ENCODE data around the gene FBXW12. TPM values are rescaled to one million over a fixed set of nuclear protein-coding genes. Genes with fewer than 3 reads are reported as not detected.
A peak's percentile ranks its signal among the peaks of the same experiment; 100 is the strongest.
"Not testable (repeated sequence)": the region's sequence is repeated elsewhere in the genome, so short reads cannot be mapped to it uniquely, and the experiment has no call there.

FBXW12 gene
- total RNA-seq, 2 donors from 2014 or later, result not detected

DNA sequence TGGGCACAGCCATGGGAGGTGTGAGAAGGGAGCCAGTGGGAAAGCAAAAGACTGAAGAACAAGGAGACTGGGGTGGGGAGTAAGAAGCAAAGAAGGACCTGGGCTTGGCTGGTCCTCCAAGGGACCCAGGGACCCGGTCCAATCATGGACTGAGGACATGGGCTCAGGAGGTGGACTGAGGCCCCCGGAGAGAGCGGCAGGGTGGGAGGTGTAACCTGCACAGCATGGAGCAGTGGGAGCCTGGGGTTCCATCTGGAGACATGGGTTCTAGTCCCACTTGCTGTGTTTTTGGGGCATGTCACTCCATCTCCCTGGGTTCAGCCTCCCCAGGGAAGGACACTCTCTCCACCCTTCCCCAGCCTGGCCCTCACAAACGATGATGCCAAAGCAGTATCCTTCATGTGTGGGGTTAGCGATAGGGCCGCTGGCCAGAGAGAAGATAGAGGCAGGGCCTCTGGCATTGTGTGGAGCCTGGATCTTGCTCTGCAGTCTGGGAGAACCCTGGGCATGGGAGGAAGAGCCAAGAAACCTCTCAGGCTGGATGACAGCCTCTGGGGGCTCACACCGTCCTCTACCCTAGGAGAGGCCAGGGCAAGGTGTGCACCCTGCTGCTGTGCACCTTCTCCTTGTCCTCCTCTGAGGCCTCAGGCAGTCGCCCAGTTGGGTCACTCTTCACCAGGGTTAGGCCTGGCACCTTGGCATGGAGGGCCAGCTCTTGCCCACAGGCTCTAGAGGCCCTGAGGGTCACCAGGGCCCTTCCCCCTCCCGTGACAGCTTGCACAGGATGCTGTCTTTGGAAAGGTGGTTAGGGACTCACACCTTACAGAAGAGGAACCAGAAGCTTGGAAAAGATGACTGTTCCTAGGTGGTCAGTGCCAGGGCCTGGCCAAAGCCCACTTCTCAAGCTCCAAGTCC, 26.0 kb downstream of the FBXW12 start:
- Mint-ChIP-seq H3K27me3 (ENCODE audit: low read depth) (no peaks in the 10 kb centered on the region), H3K4me3 (no peak overlapping the region), H3K4me1 (ENCODE audit: low read depth) (peaks cover 7% of the 10 kb centered on the region), H3K36me3 (ENCODE audit: insufficient read depth in 2 of 2) (peaks cover 0 to 3% of the 10 kb centered on the region in 2 donors), H3K27ac (no peak overlapping the region), H3K9me3 (no peaks in the 10 kb centered on the region)
- ATAC-seq (replicated peaks in 1 of 2) (no peak), DNase-seq (no peak)

- ATAC-seq (replicated peaks in 1 of 2), result no peak
- Mint-ChIP-seq H3K9me3 (no peaks in the 10 kb centered on the region), H3K4me3 (no peak overlapping the region), H3K4me1 (ENCODE audit: low read depth) (peaks cover 7% of the 10 kb centered on the region), H3K27me3 (ENCODE audit: low read depth) (no peaks in the 10 kb centered on the region), H3K36me3 (ENCODE audit: insufficient read depth in 2 of 2) (peaks cover 0 to 3% of the 10 kb centered on the region in 2 donors), H3K27ac (no peak overlapping the region)
- no peak for DNase-seq
Measured at GRCh38 chr3:48398701-48399386, 26.8 kb downstream of the FBXW12 start.

GRCh38 chr3:48399387-48400172, 27.6 kb downstream of the FBXW12 start:
- H3K36me3 Mint-ChIP-seq (ENCODE audit: insufficient read depth in 2 of 2), result peaks cover 0 to 2% of the 10 kb centered on the region in 2 donors
- H3K27me3 Mint-ChIP-seq (ENCODE audit: low read depth), result no peaks in the 10 kb centered on the region
- DNase-seq (no peak), ATAC-seq (replicated peaks in 1 of 2) (no peak)
- no peak overlapping the region for H3K27ac Mint-ChIP-seq
- no peak overlapping the region for H3K4me3 Mint-ChIP-seq
- peaks cover 3% of the 10 kb centered on the region for H3K4me1 Mint-ChIP-seq (ENCODE audit: low read depth)
- H3K9me3 Mint-ChIP-seq, result no peaks in the 10 kb centered on the region

DNA sequence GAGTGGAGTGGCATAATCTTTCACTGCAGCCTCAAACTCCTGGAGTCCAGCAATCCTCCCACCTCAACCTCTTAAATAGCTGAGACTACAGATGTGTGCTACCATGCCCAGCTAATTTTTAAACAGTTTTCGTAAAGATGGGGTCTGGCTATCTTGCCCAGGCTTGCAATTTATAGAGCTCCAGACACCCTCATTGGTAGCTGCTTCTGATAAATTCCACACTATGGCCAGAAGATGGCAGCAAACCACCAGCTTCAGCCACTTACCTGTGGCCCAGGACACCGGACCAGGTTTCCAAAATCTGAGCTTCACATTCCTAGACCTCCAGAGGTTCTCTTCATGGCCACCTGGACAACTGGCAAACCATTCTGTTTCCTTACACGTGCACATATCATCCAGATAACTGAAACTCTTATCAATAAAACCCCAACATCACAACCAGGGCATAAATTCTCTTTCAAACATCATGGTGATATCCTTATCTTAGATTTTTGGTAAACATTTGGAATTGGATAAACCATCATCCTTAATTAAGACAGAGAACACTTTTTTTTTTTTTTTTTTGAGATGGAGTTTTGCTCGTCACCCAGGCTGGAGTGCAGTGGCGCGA, 28.9 kb downstream of the FBXW12 start:
- no peaks in the 10 kb centered on the region for H3K4me1 Mint-ChIP-seq (ENCODE audit: low read depth)
- peak; percentile 76 to 82 for ATAC-seq (replicated peaks in 1 of 2)
- H3K27me3 Mint-ChIP-seq (ENCODE audit: low read depth), result no peaks in the 10 kb centered on the region
- no peaks in the 10 kb centered on the region for H3K9me3 Mint-ChIP-seq
- peak; percentile 61 to 62 for DNase-seq
- no peak overlapping the region for H3K4me3 Mint-ChIP-seq
- H3K27ac Mint-ChIP-seq, result no peak overlapping the region
- no peaks in the 10 kb centered on the region for H3K36me3 Mint-ChIP-seq (ENCODE audit: insufficient read depth in 2 of 2)

- not testable (repeated sequence) for H3K9me3 Mint-ChIP-seq; H3K27me3 Mint-ChIP-seq (ENCODE audit: low read depth); DNase-seq; H3K4me3 Mint-ChIP-seq; H3K36me3 Mint-ChIP-seq (ENCODE audit: insufficient read depth in 2 of 2); H3K27ac Mint-ChIP-seq; ATAC-seq (replicated peaks in 1 of 2); H3K4me1 Mint-ChIP-seq (ENCODE audit: low read depth)
Measured at GRCh38 chr3:48401434-48401901, 29.4 kb downstream of the FBXW12 start.

DNA sequence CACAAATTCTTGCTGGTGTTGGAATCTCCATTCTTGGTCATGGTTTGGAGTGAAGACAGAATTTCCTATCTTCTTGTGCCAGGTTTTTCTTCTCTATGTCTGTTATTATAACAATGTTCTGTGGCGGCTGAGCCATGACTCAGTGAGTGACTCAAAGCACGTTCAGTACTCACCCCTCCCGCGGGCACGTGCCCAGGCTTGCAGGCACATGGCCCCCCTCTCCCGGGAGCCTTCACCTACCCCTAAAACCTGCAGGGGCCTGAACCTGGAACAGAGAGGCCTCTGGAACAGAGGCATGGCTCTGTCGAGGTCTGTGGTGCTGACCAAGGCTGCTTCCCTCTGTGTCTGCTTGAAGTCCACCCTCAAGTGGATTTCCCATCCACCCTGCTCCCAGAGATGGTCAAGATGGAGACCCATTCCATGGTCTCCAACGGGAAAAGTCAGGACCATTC, 30.3 kb downstream of the FBXW12 start:
- Mint-ChIP-seq H3K4me3 (no peak overlapping the region), H3K27me3 (ENCODE audit: low read depth) (no peaks in the 10 kb centered on the region)

GRCh38 chr3:48402907-48403306, 30.9 kb downstream of the FBXW12 start:
- no peaks in the 10 kb centered on the region for H3K27me3 Mint-ChIP-seq (ENCODE audit: low read depth)
- H3K27ac Mint-ChIP-seq, result no peak overlapping the region
- H3K4me1 Mint-ChIP-seq (ENCODE audit: low read depth), result no peaks in the 10 kb centered on the region
- ATAC-seq (replicated peaks in 1 of 2), result no peak
- DNase-seq, result no peak
- no peaks in the 10 kb centered on the region for H3K36me3 Mint-ChIP-seq (ENCODE audit: insufficient read depth in 2 of 2)
- H3K4me3 Mint-ChIP-seq, result no peak overlapping the region
- no peaks in the 10 kb centered on the region for H3K9me3 Mint-ChIP-seq

More for the DNA sequence above, 30.3 kb downstream of the FBXW12 start:
- Mint-ChIP-seq H3K27ac (no peak overlapping the region), H3K36me3 (ENCODE audit: insufficient read depth in 2 of 2) (no peaks in the 10 kb centered on the region), H3K4me1 (ENCODE audit: low read depth) (no peaks in the 10 kb centered on the region), H3K9me3 (no peaks in the 10 kb centered on the region)
- DNase-seq, result no peak
- ATAC-seq (replicated peaks in 1 of 2), result no peak

DNA sequence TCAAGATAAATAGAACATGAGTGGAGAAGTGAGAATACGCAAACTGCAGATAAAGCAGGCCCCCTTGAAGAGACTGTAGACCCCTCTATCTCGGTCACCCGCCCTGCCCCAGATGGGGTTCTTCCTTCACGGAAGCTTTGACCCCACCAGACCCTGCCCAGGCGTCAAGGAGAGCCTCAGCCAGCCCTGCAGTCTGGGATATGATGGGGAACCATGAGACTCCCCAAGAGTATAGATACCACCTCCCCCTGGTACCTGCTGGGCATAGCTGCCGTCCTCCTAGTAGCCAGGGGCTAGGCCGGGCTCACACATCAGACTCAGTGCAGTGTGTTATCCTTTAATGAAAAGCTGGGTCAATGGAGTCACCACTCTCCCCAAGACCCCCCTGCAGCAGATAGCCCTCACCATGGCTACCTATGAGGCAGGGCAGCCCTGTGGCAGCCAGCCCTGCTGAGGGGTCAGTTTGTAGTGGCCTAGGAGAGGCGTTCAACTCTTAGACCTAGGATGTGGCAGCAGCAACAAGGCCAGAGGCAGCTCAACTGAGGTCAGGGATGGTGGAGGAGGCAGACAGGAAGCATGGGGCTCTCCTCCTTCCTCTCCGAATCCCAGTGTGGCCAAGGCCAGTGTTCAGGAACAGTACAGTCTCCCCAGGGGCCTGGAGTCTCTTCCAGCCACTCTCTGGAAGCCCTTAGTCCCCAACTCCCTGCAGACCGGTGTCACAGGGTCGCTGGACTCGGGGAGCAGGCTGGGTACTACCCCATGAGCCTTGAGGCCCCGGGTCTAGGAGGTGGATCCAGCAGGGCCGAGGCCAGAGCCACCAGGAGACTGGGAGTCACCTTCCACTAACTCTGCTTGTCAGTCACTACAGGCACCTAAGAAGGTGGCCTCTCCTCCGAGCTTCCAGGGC, 31.8 kb downstream of the FBXW12 start:
- Mint-ChIP-seq H3K4me1 (ENCODE audit: low read depth) (no peaks in the 10 kb centered on the region), H3K4me3 (no peak overlapping the region), H3K36me3 (ENCODE audit: insufficient read depth in 2 of 2) (no peaks in the 10 kb centered on the region), H3K27me3 (ENCODE audit: low read depth) (no peaks in the 10 kb centered on the region), H3K27ac (no peak overlapping the region), H3K9me3 (no peaks in the 10 kb centered on the region)
- DNase-seq (no peak), ATAC-seq (replicated peaks in 1 of 2) (no peak)

- no peaks in the 10 kb centered on the region for H3K9me3 Mint-ChIP-seq
- no peaks in the 10 kb centered on the region for H3K4me1 Mint-ChIP-seq (ENCODE audit: low read depth)
- no peak for ATAC-seq (replicated peaks in 1 of 2)
- H3K36me3 Mint-ChIP-seq (ENCODE audit: insufficient read depth in 2 of 2), result no peaks in the 10 kb centered on the region
- H3K27me3 Mint-ChIP-seq (ENCODE audit: low read depth), result no peaks in the 10 kb centered on the region
- H3K27ac Mint-ChIP-seq, result no peak overlapping the region
- DNase-seq, result no peak
- H3K4me3 Mint-ChIP-seq, result no peak overlapping the region
Measured at GRCh38 chr3:48404440-48405342, 32.7 kb downstream of the FBXW12 start.

GRCh38 chr3:48405343-48405881, 33.4 kb downstream of the FBXW12 start:
- H3K9me3 Mint-ChIP-seq, result no peaks in the 10 kb centered on the region
- H3K27me3 Mint-ChIP-seq (ENCODE audit: low read depth), result no peaks in the 10 kb centered on the region
- no peaks in the 10 kb centered on the region for H3K4me1 Mint-ChIP-seq (ENCODE audit: low read depth)
- no peak for ATAC-seq (replicated peaks in 1 of 2)
- H3K36me3 Mint-ChIP-seq (ENCODE audit: insufficient read depth in 2 of 2), result no peaks in the 10 kb centered on the region
- H3K27ac Mint-ChIP-seq, result no peak overlapping the region
- no peak for DNase-seq
- H3K4me3 Mint-ChIP-seq, result no peak overlapping the region

DNA sequence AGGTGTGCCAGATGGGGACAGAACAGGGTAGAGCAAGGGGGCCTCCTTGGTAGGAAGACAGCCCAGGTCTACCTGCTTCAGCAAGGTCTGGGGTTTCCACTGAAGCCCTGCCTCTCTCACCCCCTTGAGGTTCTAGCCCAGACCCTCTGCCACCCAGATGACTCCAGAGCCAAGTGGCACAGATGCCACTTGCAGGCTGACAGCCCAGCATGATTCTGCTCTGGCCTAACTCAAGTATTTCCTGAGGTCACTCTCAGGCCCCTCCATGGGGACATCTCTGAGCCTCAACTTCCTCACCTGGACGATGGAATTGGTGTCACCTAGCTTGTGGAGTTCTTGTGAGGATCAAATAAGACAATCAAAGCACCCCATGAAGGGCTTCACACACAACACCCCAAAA, 34.0 kb downstream of the FBXW12 start:
- no peaks in the 10 kb centered on the region for H3K27me3 Mint-ChIP-seq (ENCODE audit: low read depth)
- H3K36me3 Mint-ChIP-seq (ENCODE audit: insufficient read depth in 2 of 2), result no peaks in the 10 kb centered on the region
- H3K9me3 Mint-ChIP-seq, result no peaks in the 10 kb centered on the region
- ATAC-seq (replicated peaks in 1 of 2) (no peak), DNase-seq (no peak)
- H3K27ac Mint-ChIP-seq, result no peak overlapping the region
- no peak overlapping the region for H3K4me3 Mint-ChIP-seq
- no peaks in the 10 kb centered on the region for H3K4me1 Mint-ChIP-seq (ENCODE audit: low read depth)

Measured in activated T-cell treated with anti-CD3 and anti-CD28 coated beads, Interleukin-2, amount 50 U/mL, for 72 hours (primary cell).